CD4-positive, alpha-beta T cell (primary cell): ENCODE measurements around the gene LOC128125822.

Source experiments
- ATAC-seq: fragments of 200-7000 bp; cut with Tn5 transposase; one replicate; pipeline ENCODE4 v1.10.0; 2022; ENCODE audit warnings: mild to moderate bottlenecking; ENCODE audit not compliant: poor library complexity
- CTCF ChIA-PET: fragments of 350-600 bp; sonication (Branson Sonifier 250); formaldehyde crosslinking; loops from one replicate; lab custom pipeline; 2021; ENCODE audit warnings: antibody characterized with exemption, inconsistent platforms; lab: Charles Lee
- POLR2A ChIA-PET: fragments of 350-600 bp; sonication (Branson Sonifier 250); formaldehyde crosslinking; loops from one replicate; lab custom pipeline; 2021; ENCODE audit warnings: antibody characterized with exemption, inconsistent platforms; lab: Charles Lee
- DNase-seq, 14 experiments: peaks; one replicate each; pipeline ENCODE4 v3.0.0-alpha.2; 2013 to 2020; ENCODE audit warnings: mixed read lengths in 2 of 14
- H3K27ac ChIP-seq, 2 donors: one replicate each; pipeline versions ENCODE4 v1.5.1 to v1.7.0; 2013; ENCODE audit warnings: low read length in 2 of 2, low read depth in 1 of 2, mild to moderate bottlenecking in 1 of 2
- H3K27me3 ChIP-seq, 2 experiments: 1 replicate in 1 of 2; 2 replicates in 1 of 2; pipeline versions ENCODE4 v1.6.1 to v1.7.0; 2013; ENCODE audit warnings: low read length in 2 of 2, control low read depth in 1 of 2, mild to moderate bottlenecking in 1 of 2, moderate library complexity in 1 of 2; ENCODE audit not compliant: insufficient read depth in 2 of 2, control insufficient read depth in 1 of 2
- H3K36me3 ChIP-seq: one replicate; pipeline ENCODE4 v1.6.1; 2013; ENCODE audit warnings: low read length, control low read depth; ENCODE audit not compliant: insufficient read depth
- H3K4me1 ChIP-seq: one replicate; pipeline ENCODE4 v1.6.1; 2013; ENCODE audit warnings: low read length, control low read depth; ENCODE audit not compliant: insufficient read depth
- H3K4me3 ChIP-seq: one replicate; pipeline ENCODE4 v1.5.1; 2013; ENCODE audit warnings: mild to moderate bottlenecking, low read length, moderate library complexity
- H3K9me3 ChIP-seq, 2 experiments: 1 replicate in 1 of 2; 2 replicates in 1 of 2; pipeline versions ENCODE4 v1.6.1 to v1.7.0; 2013; ENCODE audit warnings: low read length in 2 of 2, mild to moderate bottlenecking in 2 of 2, control low read depth in 1 of 2, moderate library complexity in 1 of 2; ENCODE audit not compliant: control insufficient read depth in 1 of 2, insufficient read depth in 1 of 2
- H3K27ac Mint-ChIP-seq: one replicate; pipeline ENCODE4 v1.8.0; 2020; ENCODE audit warnings: mixed read lengths
- H3K27me3 Mint-ChIP-seq: one replicate; pipeline ENCODE4 v1.8.0; 2021; ENCODE audit warnings: mixed read lengths
- H3K36me3 Mint-ChIP-seq: one replicate; pipeline ENCODE4 v1.8.0; 2021; ENCODE audit warnings: low read depth, mixed read lengths
- H3K4me1 Mint-ChIP-seq: one replicate; pipeline ENCODE4 v1.8.0; 2021; ENCODE audit warnings: low read depth, mixed read lengths
- H3K4me3 Mint-ChIP-seq: one replicate; pipeline ENCODE4 v1.8.0; 2020; ENCODE audit warnings: mild to moderate bottlenecking, mixed read lengths
- H3K9me3 Mint-ChIP-seq: one replicate; pipeline ENCODE4 v1.8.0; 2020; ENCODE audit warnings: mixed read lengths
- CTCF ChIP-seq: fragments of 200-600 bp; IDR thresholded peaks from one replicate; pipeline ENCODE4 v1.8.0; 2022; ENCODE audit warnings: antibody characterized with exemption, mild to moderate bottlenecking
- intact Hi-C, 2 experiments: fragments of 100-400 bp; cut with DNase I in 1 of 2; cut with micrococcal nuclease in 1 of 2; formaldehyde crosslinking; loops; one replicate each; pipeline versions ENCODE4 v1.15.1 to v1.9.0; 2023 to 2025; cut with DNase I, micrococcal nuclease

The LOC128125822 gene

GRCh38 chr6:63537959-63538300 is 34.4 kb upstream of the LOC128125822 start:
- TF ChIP-seq CTCF: no peak
- no peak for ATAC-seq
- peaks cover 31% of the 10 kb centered on the region for H3K27me3 Mint-ChIP-seq

GRCh38 chr6:63538550-63538949 is 33.7 kb upstream of the LOC128125822 start:
- no peak overlapping the region for H3K4me3 Mint-ChIP-seq
- H3K36me3 Mint-ChIP-seq: no peaks in the 10 kb centered on the region
- Histone ChIP-seq H3K27ac (no peak overlapping the region), H3K27me3 (peaks cover 0 to 2% of the 10 kb centered on the region in 2 experiments), H3K36me3 (no peaks in the 10 kb centered on the region), H3K4me1 (no peaks in the 10 kb centered on the region), H3K9me3 (no peaks in the 10 kb centered on the region), H3K4me3 (no peak overlapping the region)
- H3K27me3 Mint-ChIP-seq: peaks cover 35% of the 10 kb centered on the region
- ChIA-PET POLR2A (no interaction called here), CTCF (no interaction called here)
- intact Hi-C loops: no loop called here
- no peaks in the 10 kb centered on the region for H3K4me1 Mint-ChIP-seq
- H3K9me3 Mint-ChIP-seq: no peaks in the 10 kb centered on the region
- ATAC-seq: no peak
- DNase-seq: no peak
- no peak overlapping the region for H3K27ac Mint-ChIP-seq
- no peak for TF ChIP-seq CTCF

More at GRCh38 chr6:63537959-63538300, 34.4 kb upstream of the LOC128125822 start:
- ChIA-PET CTCF (no interaction called here), POLR2A (no interaction called here)
- H3K36me3 Mint-ChIP-seq: no peaks in the 10 kb centered on the region
- no peak for DNase-seq
- Histone ChIP-seq H3K4me3 (no peak overlapping the region), H3K36me3 (no peaks in the 10 kb centered on the region), H3K4me1 (no peaks in the 10 kb centered on the region), H3K27ac (no peak overlapping the region), H3K27me3 (peaks cover 0 to 2% of the 10 kb centered on the region in 2 experiments), H3K9me3 (no peaks in the 10 kb centered on the region)
- no peaks in the 10 kb centered on the region for H3K4me1 Mint-ChIP-seq
- H3K9me3 Mint-ChIP-seq: no peaks in the 10 kb centered on the region
- no peak overlapping the region for H3K27ac Mint-ChIP-seq
- intact Hi-C loops: no loop called here
- no peak overlapping the region for H3K4me3 Mint-ChIP-seq

- DNase-seq (no peak), ATAC-seq (no peak)
- Mint-ChIP-seq H3K9me3 (no peaks in the 10 kb centered on the region), H3K27me3 (peaks cover 53% of the 10 kb centered on the region), H3K4me3 (no peak overlapping the region), H3K4me1 (no peaks in the 10 kb centered on the region), H3K36me3 (no peaks in the 10 kb centered on the region), H3K27ac (no peak overlapping the region)
- Histone ChIP-seq H3K4me1 (no peaks in the 10 kb centered on the region), H3K27ac (no peak overlapping the region), H3K36me3 (no peaks in the 10 kb centered on the region), H3K27me3 (peaks cover 0 to 2% of the 10 kb centered on the region in 2 experiments), H3K9me3 (no peaks in the 10 kb centered on the region), H3K4me3 (no peak overlapping the region)
- ChIA-PET CTCF (no interaction called here), POLR2A (no interaction called here)
- intact Hi-C loops: no loop called here
- TF ChIP-seq CTCF: no peak
Observed at GRCh38 chr6:63543001-63543400, 29.3 kb upstream of the LOC128125822 start.
